Hepatocyte (in vitro differentiated cells): ENCODE measurements around the gene MND1.

Source experiments
- EZH2 ChIP-seq: fragments of 200-600 bp; sonication (generic); IDR thresholded peaks from 2 replicates; pipeline ENCODE4 v1.6.1; 2016; ENCODE audit warnings: antibody characterized with exemption, mild to moderate bottlenecking, borderline replicate concordance
- EZH2phosphoT487 ChIP-seq: fragments of 200-600 bp; sonication (generic); IDR thresholded peaks from one replicate; pipeline ENCODE4 v1.6.1; 2018; ENCODE audit warnings: antibody characterized with exemption, mild to moderate bottlenecking, low read depth, moderate library complexity; ENCODE audit not compliant: unreplicated experiment, severe bottlenecking
- TF ChIP-seq, protein P1 (sequence below): fragments of 200-600 bp; sonication (generic); IDR thresholded peaks from 2 replicates; pipeline ENCODE4 v1.5.1; 2016; ENCODE audit warnings: antibody characterized with exemption, mild to moderate bottlenecking; ENCODE audit not compliant: poor library complexity

- TF ChIP-seq, protein P1, sequence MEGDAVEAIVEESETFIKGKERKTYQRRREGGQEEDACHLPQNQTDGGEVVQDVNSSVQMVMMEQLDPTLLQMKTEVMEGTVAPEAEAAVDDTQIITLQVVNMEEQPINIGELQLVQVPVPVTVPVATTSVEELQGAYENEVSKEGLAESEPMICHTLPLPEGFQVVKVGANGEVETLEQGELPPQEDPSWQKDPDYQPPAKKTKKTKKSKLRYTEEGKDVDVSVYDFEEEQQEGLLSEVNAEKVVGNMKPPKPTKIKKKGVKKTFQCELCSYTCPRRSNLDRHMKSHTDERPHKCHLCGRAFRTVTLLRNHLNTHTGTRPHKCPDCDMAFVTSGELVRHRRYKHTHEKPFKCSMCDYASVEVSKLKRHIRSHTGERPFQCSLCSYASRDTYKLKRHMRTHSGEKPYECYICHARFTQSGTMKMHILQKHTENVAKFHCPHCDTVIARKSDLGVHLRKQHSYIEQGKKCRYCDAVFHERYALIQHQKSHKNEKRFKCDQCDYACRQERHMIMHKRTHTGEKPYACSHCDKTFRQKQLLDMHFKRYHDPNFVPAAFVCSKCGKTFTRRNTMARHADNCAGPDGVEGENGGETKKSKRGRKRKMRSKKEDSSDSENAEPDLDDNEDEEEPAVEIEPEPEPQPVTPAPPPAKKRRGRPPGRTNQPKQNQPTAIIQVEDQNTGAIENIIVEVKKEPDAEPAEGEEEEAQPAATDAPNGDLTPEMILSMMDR = no peak
- TF ChIP-seq EZH2phosphoT487 (no peak), EZH2 (no peak)
Observed at GRCh38 chr4:153418121-153418520, 73.6 kb downstream of the MND1 start.
